ENCODE measurements around the gene PRODH. TPM values are rescaled to one million over a fixed set of nuclear protein-coding genes. Genes with fewer than 3 reads are reported as not detected.
"Not testable (repeated sequence)": the region's sequence is repeated elsewhere in the genome, so short reads cannot be mapped to it uniquely, and the experiment has no call there.

The PRODH gene
- total and polyA plus RNA-seq, 2 donors, result 1.1 to 7.5 TPM

GRCh38 chr22:18954303-18954989 is 18.4 kb upstream of the PRODH start:
- DNase-seq (ENCODE audit: extremely low spot score); H3K27ac ChIP-seq (ENCODE audit: low read depth): not testable (repeated sequence)
- WGBS, result 14% methylated on average over 13 of the region's 14 CpGs

GRCh38 chr22:18953128-18953527 is 17.0 kb upstream of the PRODH start:
- not testable (repeated sequence) for DNase-seq (ENCODE audit: extremely low spot score)
- 46% methylated on average over 14 of the region's 14 CpGs for WGBS

More at GRCh38 chr22:18954303-18954989, 18.4 kb upstream of the PRODH start:
- not testable (repeated sequence) for H3K4me1 ChIP-seq (ENCODE audit: insufficient read depth); H3K36me3 ChIP-seq (ENCODE audit: insufficient read depth); H3K4me3 ChIP-seq (ENCODE audit: low read depth, low read length)

GRCh38 chr22:18952022-18952421 is 15.9 kb upstream of the PRODH start:
- DNase-seq (ENCODE audit: extremely low spot score), result no peak
- no peak overlapping the region for H3K4me3 ChIP-seq (ENCODE audit: low read depth, low read length)
- H3K27ac ChIP-seq (ENCODE audit: low read depth), result no peak overlapping the region
- no peaks in the 10 kb centered on the region for H3K4me1 ChIP-seq (ENCODE audit: insufficient read depth)
- H3K36me3 ChIP-seq (ENCODE audit: insufficient read depth), result no peaks in the 10 kb centered on the region
- WGBS, result 82% methylated on average over 6 of the region's 6 CpGs

More at GRCh38 chr22:18953128-18953527, 17.0 kb upstream of the PRODH start:
- H3K4me3 ChIP-seq (ENCODE audit: low read depth, low read length); H3K36me3 ChIP-seq (ENCODE audit: insufficient read depth); H3K27ac ChIP-seq (ENCODE audit: low read depth); H3K4me1 ChIP-seq (ENCODE audit: insufficient read depth): not testable (repeated sequence)

GRCh38 chr22:18950141-18950540 is 14.0 kb upstream of the PRODH start:
- Histone ChIP-seq H3K4me1 (ENCODE audit: insufficient read depth) (no peaks in the 10 kb centered on the region), H3K27ac (ENCODE audit: low read depth) (no peak overlapping the region), H3K4me3 (ENCODE audit: low read depth, low read length) (no peak overlapping the region), H3K36me3 (ENCODE audit: insufficient read depth) (no peaks in the 10 kb centered on the region)
- WGBS, result 86% methylated on average over 5 of the region's 5 CpGs
- no peak for DNase-seq (ENCODE audit: extremely low spot score)

GRCh38 chr22:18947905-18948304 is 11.8 kb upstream of the PRODH start:
- WGBS, result 64% methylated on average over 12 of the region's 12 CpGs
- H3K4me3 ChIP-seq (ENCODE audit: low read depth, low read length), result no peak overlapping the region
- DNase-seq (ENCODE audit: extremely low spot score), result no peak
- H3K36me3 ChIP-seq (ENCODE audit: insufficient read depth), result no peaks in the 10 kb centered on the region
- H3K27ac ChIP-seq (ENCODE audit: low read depth), result no peak overlapping the region
- no peaks in the 10 kb centered on the region for H3K4me1 ChIP-seq (ENCODE audit: insufficient read depth)

- H3K4me1 ChIP-seq (ENCODE audit: insufficient read depth); H3K4me3 ChIP-seq (ENCODE audit: low read depth, low read length); H3K36me3 ChIP-seq (ENCODE audit: insufficient read depth); DNase-seq (ENCODE audit: extremely low spot score); H3K27ac ChIP-seq (ENCODE audit: low read depth): not testable (repeated sequence)
- WGBS, result 26% methylated on average over 3 of the region's 9 CpGs
Measured at GRCh38 chr22:18947105-18947504, 11.0 kb upstream of the PRODH start.

- not testable (repeated sequence) for H3K4me3 ChIP-seq (ENCODE audit: low read depth, low read length); H3K36me3 ChIP-seq (ENCODE audit: insufficient read depth); DNase-seq (ENCODE audit: extremely low spot score); H3K27ac ChIP-seq (ENCODE audit: low read depth); H3K4me1 ChIP-seq (ENCODE audit: insufficient read depth)
- WGBS, result 15% methylated on average over 5 of the region's 8 CpGs
Measured at GRCh38 chr22:18938691-18939090, 2.6 kb upstream of the PRODH start.

- H3K4me3 ChIP-seq (ENCODE audit: low read depth, low read length); H3K27ac ChIP-seq (ENCODE audit: low read depth); DNase-seq (ENCODE audit: extremely low spot score); H3K36me3 ChIP-seq (ENCODE audit: insufficient read depth); H3K4me1 ChIP-seq (ENCODE audit: insufficient read depth): not testable (repeated sequence)
- WGBS, result no CpG with 5 or more reads among the region's 7 CpGs
Measured at GRCh38 chr22:18934688-18935087, 1.4 kb downstream of the PRODH start.

- no CpG with 5 or more reads among the region's 7 CpGs for WGBS
Measured at GRCh38 chr22:18933914-18934313, 2.2 kb downstream of the PRODH start.

GRCh38 chr22:18931905-18932652 is 4.0 kb downstream of the PRODH start:
- H3K4me3 ChIP-seq (ENCODE audit: low read depth, low read length), result no peak overlapping the region
- no CpG with 5 or more reads among the region's 16 CpGs for WGBS
- H3K27ac ChIP-seq (ENCODE audit: low read depth), result no peak overlapping the region
- no peaks in the 10 kb centered on the region for H3K36me3 ChIP-seq (ENCODE audit: insufficient read depth)
- no peak for DNase-seq (ENCODE audit: extremely low spot score)
- no peaks in the 10 kb centered on the region for H3K4me1 ChIP-seq (ENCODE audit: insufficient read depth)

More at GRCh38 chr22:18933914-18934313, 2.2 kb downstream of the PRODH start:
- H3K4me1 ChIP-seq (ENCODE audit: insufficient read depth), result no peaks in the 10 kb centered on the region
- H3K27ac ChIP-seq (ENCODE audit: low read depth), result no peak overlapping the region
- no peaks in the 10 kb centered on the region for H3K36me3 ChIP-seq (ENCODE audit: insufficient read depth)
- no peak for DNase-seq (ENCODE audit: extremely low spot score)
- H3K4me3 ChIP-seq (ENCODE audit: low read depth, low read length), result no peak overlapping the region

GRCh38 chr22:18929459-18929858 is 6.6 kb downstream of the PRODH start:
- 50% methylated on average over 1 of the region's 5 CpGs for WGBS
- Histone ChIP-seq H3K4me1 (ENCODE audit: insufficient read depth) (no peaks in the 10 kb centered on the region), H3K27ac (ENCODE audit: low read depth) (no peak overlapping the region), H3K4me3 (ENCODE audit: low read depth, low read length) (no peak overlapping the region), H3K36me3 (ENCODE audit: insufficient read depth) (no peaks in the 10 kb centered on the region)
- DNase-seq (ENCODE audit: extremely low spot score), result no peak

GRCh38 chr22:18927573-18927972 is 8.5 kb downstream of the PRODH start:
- Histone ChIP-seq H3K4me1 (ENCODE audit: insufficient read depth) (no peaks in the 10 kb centered on the region), H3K27ac (ENCODE audit: low read depth) (no peak overlapping the region), H3K4me3 (ENCODE audit: low read depth, low read length) (no peak overlapping the region), H3K36me3 (ENCODE audit: insufficient read depth) (no peaks in the 10 kb centered on the region)
- WGBS, result no CpG with 5 or more reads among the region's 5 CpGs
- DNase-seq (ENCODE audit: extremely low spot score), result no peak

- H3K36me3 ChIP-seq (ENCODE audit: insufficient read depth), result no peaks in the 10 kb centered on the region
- no peak overlapping the region for H3K4me3 ChIP-seq (ENCODE audit: low read depth, low read length)
- no CpG with 5 or more reads among the region's 4 CpGs for WGBS
- no peak for DNase-seq (ENCODE audit: extremely low spot score)
- H3K27ac ChIP-seq (ENCODE audit: low read depth), result no peak overlapping the region
- H3K4me1 ChIP-seq (ENCODE audit: insufficient read depth), result no peaks in the 10 kb centered on the region
Measured at GRCh38 chr22:18927020-18927419, 9.1 kb downstream of the PRODH start.

- no CpG with 5 or more reads among the region's 20 CpGs for WGBS
- Histone ChIP-seq H3K27ac (ENCODE audit: low read depth) (no peak overlapping the region), H3K4me3 (ENCODE audit: low read depth, low read length) (no peak overlapping the region), H3K36me3 (ENCODE audit: insufficient read depth) (no peaks in the 10 kb centered on the region), H3K4me1 (ENCODE audit: insufficient read depth) (no peaks in the 10 kb centered on the region)
- DNase-seq (ENCODE audit: extremely low spot score), result no peak
Measured at GRCh38 chr22:18925368-18926064, 10.6 kb downstream of the PRODH start.
